T-cell (primary cell): Measurements from ENCODE around the gene ATP1A2. TPM values are rescaled to one million over a fixed set of nuclear protein-coding genes. Genes with fewer than 3 reads are reported as not detected.

Experiments used
- ATAC-seq, 4 experiments: fragments of 200-7000 bp in 3 of 4; fragments of 150-1000 bp in 1 of 4; cut with Tn5 transposase; replicated peaks in 1 of 4; 1 replicate in 3 of 4; 2 replicates in 1 of 4; pipeline ENCODE4 v1.10.0; 2021; ENCODE audit warnings: moderate library complexity in 3 of 4, mild to moderate bottlenecking in 2 of 4, moderate number of reproducible peaks in 1 of 4
- CTCF ChIA-PET, 2 donors: fragments of 300-600 bp; sonication (Branson Sonifier 250); formaldehyde crosslinking; loops; one replicate each; lab custom pipeline; 2022; ENCODE audit warnings: antibody characterized with exemption in 2 of 2; lab: Charles Lee
- POLR2A ChIA-PET, 2 donors: fragments of 300-600 bp; sonication (Branson Sonifier 250); formaldehyde crosslinking; loops; one replicate each; lab custom pipeline; 2022; ENCODE audit warnings: antibody characterized with exemption in 2 of 2; lab: Charles Lee
- DNase-seq, 35 experiments: peaks; one replicate each; pipeline versions ENCODE4 v3.0.0 to v3.0.0-alpha.2; 2013 to 2023
- H3K27ac ChIP-seq: one replicate; pipeline ENCODE4 v1.5.1; 2013; ENCODE audit warnings: low read length
- H3K27me3 ChIP-seq, 2 experiments: replicated peaks in 1 of 2; 1 replicate in 1 of 2; 2 replicates in 1 of 2; pipeline versions ENCODE4 v1.6.1 to v1.7.0; 2013; ENCODE audit warnings: low read length in 1 of 2, mixed read lengths in 1 of 2; ENCODE audit not compliant: control insufficient read depth in 2 of 2, insufficient read depth in 2 of 2; ENCODE audit errors: extremely low read depth in 1 of 2
- H3K36me3 ChIP-seq, 2 donors: 1 replicate in 1 of 2; 2 replicates in 1 of 2; pipeline versions ENCODE4 v1.6.1 to v1.7.0; 2013; ENCODE audit warnings: low read length in 1 of 2; ENCODE audit not compliant: control insufficient read depth in 2 of 2, insufficient read depth in 1 of 2; ENCODE audit errors: extremely low read depth in 1 of 2
- H3K4me1 ChIP-seq, 2 experiments: 1 replicate in 1 of 2; 2 replicates in 1 of 2; pipeline versions ENCODE4 v1.6.1 to v1.7.0; 2013; ENCODE audit warnings: low read length in 2 of 2, mixed read lengths in 1 of 2; ENCODE audit not compliant: insufficient read depth in 2 of 2, control insufficient read depth in 1 of 2; ENCODE audit errors: extremely low read depth in 1 of 2
- H3K4me3 ChIP-seq, 2 donors: 1 replicate in 1 of 2; 2 replicates in 1 of 2; pipeline versions ENCODE4 v1.5.1 to v1.7.0; 2013; ENCODE audit warnings: mild to moderate bottlenecking in 2 of 2, low read length in 1 of 2, moderate library complexity in 1 of 2; ENCODE audit not compliant: control insufficient read depth in 1 of 2; ENCODE audit errors: extremely low read depth in 1 of 2
- H3K9me3 ChIP-seq: 2 replicates; pipeline ENCODE4 v1.7.0; 2013
- H3K27ac Mint-ChIP-seq, 2 donors: one replicate each; pipeline ENCODE4 v1.8.0; 2020 to 2021; ENCODE audit warnings: mild to moderate bottlenecking in 2 of 2, mixed read lengths in 2 of 2
- H3K27me3 Mint-ChIP-seq, 2 donors: one replicate each; pipeline ENCODE4 v1.8.0; 2021 to 2022; ENCODE audit warnings: mixed read lengths in 2 of 2
- H3K36me3 Mint-ChIP-seq: one replicate; pipeline ENCODE4 v1.8.0; 2021; ENCODE audit warnings: mixed read lengths
- H3K4me1 Mint-ChIP-seq, 3 donors: one replicate each; pipeline ENCODE4 v1.8.0; 2020 to 2022; ENCODE audit warnings: mixed read lengths in 3 of 3, mild to moderate bottlenecking in 1 of 3
- H3K4me3 Mint-ChIP-seq, 3 donors: one replicate each; pipeline ENCODE4 v1.8.0; 2020 to 2022; ENCODE audit warnings: mild to moderate bottlenecking in 3 of 3, mixed read lengths in 3 of 3, moderate library complexity in 3 of 3
- H3K9me3 Mint-ChIP-seq, 3 donors: one replicate each; pipeline ENCODE4 v1.8.0; 2020 to 2022; ENCODE audit warnings: mixed read lengths in 3 of 3
- WGBS: methylation state at CpG from one replicate; pipeline ENCODE4 v1.1.5; 2013; ENCODE audit warnings: missing lambda C conversion rate; ENCODE audit not compliant: insufficient coverage; 5-methylcytosine and 5-hydroxymethylcytosine counted together
- total RNA-seq, 35 experiments: library from RNA in 6 of 35; stranded (reverse) in 6 of 35; fragments of 120-200 nt in 1 of 35; gene quantifications; one replicate each; pipeline versions ENCODE4 v1.2.1 to v1.2.4 and lab custom pipeline; 2013 to 2026

Gene ATP1A2
- total RNA-seq, 5 donors from 2014 or later (not counting 1 experiment from before 2014, with no cell fraction given) = 0.10 to 0.26 TPM; not detected in 3

DNA sequence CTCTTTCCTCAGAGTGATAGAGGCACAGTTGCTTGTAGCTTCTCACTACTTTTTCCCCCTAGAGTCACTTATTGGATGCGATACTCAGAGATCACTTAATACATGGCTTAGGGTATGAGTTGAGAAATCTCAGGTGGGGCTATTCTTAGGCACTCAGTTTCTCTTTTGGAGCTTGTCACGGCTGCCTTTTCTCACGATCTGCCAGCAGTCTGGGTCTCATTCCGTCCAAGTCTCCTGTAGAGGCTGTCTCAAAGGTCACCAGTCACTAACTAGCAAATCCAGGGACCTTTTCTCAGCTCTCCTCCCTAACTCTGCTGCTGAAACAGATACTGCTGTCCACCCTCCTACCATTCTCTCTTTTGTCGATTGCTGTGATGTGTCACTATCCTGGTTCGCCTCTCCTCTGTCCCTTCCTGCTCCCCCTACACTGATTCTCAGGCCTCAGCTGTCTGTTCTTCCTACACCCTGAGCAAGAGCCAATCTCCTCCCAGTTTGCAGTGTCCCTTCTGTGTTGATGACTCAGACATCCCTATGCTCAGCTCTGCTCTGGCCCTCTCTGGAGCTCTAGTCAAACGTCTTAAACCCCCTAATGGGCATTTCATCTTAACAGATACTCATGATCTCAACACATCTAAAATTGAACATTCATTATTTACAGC, 12.4 kb downstream of the ATP1A2 start:
- no peak overlapping the region for H3K27ac ChIP-seq
- no peaks in the 10 kb centered on the region for H3K4me1 Mint-ChIP-seq
- WGBS = 77% methylated on average over 5 of the region's 7 CpGs
- no peak for DNase-seq
- no peak overlapping the region for H3K4me3 Mint-ChIP-seq
- no peaks in the 10 kb centered on the region for H3K36me3 Mint-ChIP-seq
- H3K27me3 ChIP-seq = peaks cover 0 to 12% of the 10 kb centered on the region in 2 experiments
- ATAC-seq = no peak
- H3K4me1 ChIP-seq = no peaks in the 10 kb centered on the region
- no peak overlapping the region for H3K27ac Mint-ChIP-seq
- H3K9me3 Mint-ChIP-seq = no peaks in the 10 kb centered on the region
- H3K9me3 ChIP-seq = no peaks in the 10 kb centered on the region
- no peak overlapping the region for H3K4me3 ChIP-seq
- POLR2A ChIA-PET = no interaction called here
- CTCF ChIA-PET = no interaction called here
- peaks cover 10 to 11% of the 10 kb centered on the region in 2 donors for H3K27me3 Mint-ChIP-seq
- no peaks in the 10 kb centered on the region for H3K36me3 ChIP-seq

DNA sequence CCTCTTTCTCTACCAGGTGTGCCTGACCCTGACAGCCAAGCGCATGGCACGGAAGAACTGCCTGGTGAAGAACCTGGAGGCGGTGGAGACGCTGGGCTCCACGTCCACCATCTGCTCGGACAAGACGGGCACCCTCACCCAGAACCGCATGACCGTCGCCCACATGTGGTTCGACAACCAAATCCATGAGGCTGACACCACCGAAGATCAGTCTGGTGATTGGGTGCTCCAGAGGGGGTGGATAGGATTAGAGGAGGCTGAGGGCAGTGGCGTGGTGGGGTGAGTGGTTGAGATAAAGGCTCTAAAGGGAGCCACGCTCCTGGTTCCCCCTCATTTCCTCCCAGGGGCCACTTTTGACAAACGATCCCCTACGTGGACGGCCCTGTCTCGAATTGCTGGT, 13.1 kb downstream of the ATP1A2 start:
- no peaks in the 10 kb centered on the region for H3K9me3 Mint-ChIP-seq
- H3K27me3 Mint-ChIP-seq = peaks cover 10 to 11% of the 10 kb centered on the region in 2 donors
- ChIA-PET CTCF (no interaction called here), POLR2A (no interaction called here)
- peaks cover 0 to 14% of the 10 kb centered on the region in 2 experiments for H3K27me3 ChIP-seq
- H3K36me3 ChIP-seq = no peaks in the 10 kb centered on the region
- H3K4me3 ChIP-seq = no peak overlapping the region
- no peaks in the 10 kb centered on the region for H3K4me1 Mint-ChIP-seq
- 86% methylated on average over 9 of the region's 18 CpGs for WGBS
- no peak overlapping the region for H3K4me3 Mint-ChIP-seq
- H3K36me3 Mint-ChIP-seq = no peaks in the 10 kb centered on the region
- ATAC-seq (no peak), DNase-seq (no peak)
- H3K9me3 ChIP-seq = no peaks in the 10 kb centered on the region
- no peaks in the 10 kb centered on the region for H3K4me1 ChIP-seq
- H3K27ac Mint-ChIP-seq = no peak overlapping the region
- H3K27ac ChIP-seq = no peak overlapping the region

DNA sequence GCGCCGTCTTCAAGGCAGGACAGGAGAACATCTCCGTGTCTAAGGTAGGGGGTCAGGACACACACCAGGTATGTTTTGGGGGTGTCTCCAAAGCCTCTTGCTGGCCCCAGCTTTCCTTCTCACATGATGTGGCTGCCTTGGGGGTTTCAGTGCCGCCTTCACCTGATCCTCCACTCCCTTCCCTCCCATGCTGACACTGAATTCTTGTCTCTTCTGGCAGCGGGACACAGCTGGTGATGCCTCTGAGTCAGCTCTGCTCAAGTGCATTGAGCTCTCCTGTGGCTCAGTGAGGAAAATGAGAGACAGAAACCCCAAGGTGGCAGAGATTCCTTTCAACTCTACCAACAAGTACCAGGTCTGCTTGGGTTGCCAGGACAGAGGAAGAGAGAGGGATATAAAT, 13.5 kb downstream of the ATP1A2 start:
- peaks cover 0 to 14% of the 10 kb centered on the region in 2 experiments for H3K27me3 ChIP-seq
- ChIA-PET POLR2A (no interaction called here), CTCF (no interaction called here)
- H3K27ac ChIP-seq = no peak overlapping the region
- DNase-seq = no peak
- H3K9me3 Mint-ChIP-seq = no peaks in the 10 kb centered on the region
- H3K36me3 Mint-ChIP-seq = no peaks in the 10 kb centered on the region
- H3K4me3 ChIP-seq = no peak overlapping the region
- peaks cover 10 to 11% of the 10 kb centered on the region in 2 donors for H3K27me3 Mint-ChIP-seq
- H3K9me3 ChIP-seq = no peaks in the 10 kb centered on the region
- H3K4me1 ChIP-seq = no peaks in the 10 kb centered on the region
- H3K4me3 Mint-ChIP-seq = no peak overlapping the region
- H3K36me3 ChIP-seq = no peaks in the 10 kb centered on the region
- no peaks in the 10 kb centered on the region for H3K4me1 Mint-ChIP-seq
- 86% methylated on average over 2 of the region's 5 CpGs for WGBS
- H3K27ac Mint-ChIP-seq = no peak overlapping the region
- no peak for ATAC-seq

DNA sequence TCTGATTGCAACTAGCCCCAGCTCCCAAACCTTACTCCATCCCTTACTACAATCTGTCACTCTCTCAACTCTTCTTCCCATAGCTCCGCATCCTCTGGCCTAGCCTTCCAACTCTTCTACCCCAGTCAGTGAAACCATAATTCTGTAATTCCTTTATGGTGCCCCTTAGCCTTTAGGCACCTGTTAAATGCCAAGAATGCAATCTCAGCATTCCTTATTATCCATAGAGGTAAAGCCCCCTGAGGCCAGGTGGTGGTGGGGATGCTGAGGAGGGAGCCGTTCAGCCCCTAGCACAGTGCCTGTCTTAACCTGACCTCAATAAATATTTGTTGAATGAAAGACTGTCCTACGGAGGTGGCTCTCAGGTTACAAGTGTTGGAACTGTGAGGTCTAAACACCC, 14.0 kb downstream of the ATP1A2 start:
- Histone ChIP-seq H3K27me3 (peaks cover 0 to 14% of the 10 kb centered on the region in 2 experiments), H3K4me3 (no peak overlapping the region), H3K9me3 (no peaks in the 10 kb centered on the region), H3K4me1 (no peaks in the 10 kb centered on the region), H3K36me3 (no peaks in the 10 kb centered on the region), H3K27ac (no peak overlapping the region)
- no peak overlapping the region for H3K27ac Mint-ChIP-seq
- H3K4me1 Mint-ChIP-seq = no peaks in the 10 kb centered on the region
- CTCF ChIA-PET = no interaction called here
- H3K4me3 Mint-ChIP-seq = no peak overlapping the region
- no peaks in the 10 kb centered on the region for H3K9me3 Mint-ChIP-seq
- peaks cover 10 to 11% of the 10 kb centered on the region in 2 donors for H3K27me3 Mint-ChIP-seq
- ATAC-seq (no peak), DNase-seq (no peak)
- POLR2A ChIA-PET = interaction anchor here in 1 of 2 donors (0.6 kb wide), 1 partner anchor 282 kb away, joined by 4 read pairs; no protein-coding TSS in a partner anchor
- WGBS = 100% methylated on average over 1 of the region's 3 CpGs
- no peaks in the 10 kb centered on the region for H3K36me3 Mint-ChIP-seq

DNA sequence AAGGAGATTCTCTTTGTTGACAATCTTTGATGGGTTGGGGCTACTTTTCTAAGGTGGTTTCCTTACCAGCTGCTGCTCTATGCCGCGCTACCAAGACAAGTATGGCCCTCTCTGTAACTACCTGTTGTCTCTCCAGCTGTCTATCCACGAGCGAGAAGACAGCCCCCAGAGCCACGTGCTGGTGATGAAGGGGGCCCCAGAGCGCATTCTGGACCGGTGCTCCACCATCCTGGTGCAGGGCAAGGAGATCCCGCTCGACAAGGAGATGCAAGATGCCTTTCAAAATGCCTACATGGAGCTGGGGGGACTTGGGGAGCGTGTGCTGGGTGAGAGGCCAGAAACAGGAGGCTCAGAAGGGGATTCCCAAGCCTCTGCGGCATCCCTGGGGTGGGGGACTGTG, 14.4 kb downstream of the ATP1A2 start:
- no peak for DNase-seq
- no peak for ATAC-seq
- no peaks in the 10 kb centered on the region for H3K9me3 Mint-ChIP-seq
- Histone ChIP-seq H3K36me3 (no peaks in the 10 kb centered on the region), H3K9me3 (no peaks in the 10 kb centered on the region), H3K4me1 (no peaks in the 10 kb centered on the region), H3K27me3 (peaks cover 0 to 15% of the 10 kb centered on the region in 2 experiments), H3K27ac (no peak overlapping the region), H3K4me3 (no peak overlapping the region)
- ChIA-PET CTCF (no interaction called here), POLR2A (interaction anchor here in 1 of 2 donors (0.6 kb wide), 1 partner anchor 281 kb away, joined by 4 read pairs; no protein-coding TSS in a partner anchor)
- H3K4me3 Mint-ChIP-seq = no peak overlapping the region
- 82% methylated on average over 11 of the region's 11 CpGs for WGBS
- H3K27me3 Mint-ChIP-seq = peaks cover 10 to 11% of the 10 kb centered on the region in 2 donors
- H3K27ac Mint-ChIP-seq = no peak overlapping the region
- H3K4me1 Mint-ChIP-seq = no peaks in the 10 kb centered on the region
- H3K36me3 Mint-ChIP-seq = no peaks in the 10 kb centered on the region

DNA sequence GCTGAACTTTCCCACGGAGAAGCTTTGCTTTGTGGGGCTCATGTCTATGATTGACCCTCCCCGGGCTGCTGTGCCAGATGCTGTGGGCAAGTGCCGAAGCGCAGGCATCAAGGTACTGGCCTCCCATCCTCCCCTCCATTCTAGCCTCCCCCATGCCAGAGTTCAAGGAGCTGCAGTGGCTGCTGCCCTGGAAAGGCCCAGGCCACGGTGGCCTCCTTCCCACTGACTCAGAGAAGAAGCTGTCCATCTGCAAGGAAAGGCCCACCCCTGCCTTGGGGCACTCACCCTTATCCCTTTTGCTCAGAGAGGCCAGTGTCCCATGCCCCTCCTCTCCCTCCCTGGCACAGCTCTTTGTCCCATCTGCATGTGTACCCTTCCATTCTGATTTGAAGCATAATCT, 14.9 kb downstream of the ATP1A2 start:
- Mint-ChIP-seq H3K4me3 (no peak overlapping the region), H3K36me3 (no peaks in the 10 kb centered on the region), H3K27ac (no peak overlapping the region), H3K4me1 (no peaks in the 10 kb centered on the region), H3K9me3 (no peaks in the 10 kb centered on the region), H3K27me3 (peaks cover 11 to 12% of the 10 kb centered on the region in 2 donors)
- Histone ChIP-seq H3K4me3 (no peak overlapping the region), H3K27me3 (peaks cover 0 to 17% of the 10 kb centered on the region in 2 experiments), H3K27ac (no peak overlapping the region), H3K36me3 (no peaks in the 10 kb centered on the region), H3K9me3 (no peaks in the 10 kb centered on the region), H3K4me1 (no peaks in the 10 kb centered on the region)
- ChIA-PET CTCF (no interaction called here), POLR2A (no interaction called here)
- ATAC-seq = no peak
- DNase-seq = no peak
- WGBS = 60% methylated on average over 3 of the region's 5 CpGs
